Right hindlimb (tissue), 1 donor: ENCODE results near the gene INHBB.
"Not testable (repeated sequence)": the region's sequence is repeated elsewhere in the genome, so short reads cannot be mapped to it uniquely, and the experiment has no call there.

ENCODE experiments used
- DNase-seq: peaks from one replicate; pipeline ENCODE4 v3.0.0-alpha.2; 2018

The INHBB gene

GRCh38 chr2:120382541-120383144, 36.7 kb downstream of the INHBB start:
- DNase-seq = no peak

- no peak for DNase-seq
Observed at GRCh38 chr2:120383191-120383590, 37.3 kb downstream of the INHBB start.

GRCh38 chr2:120383631-120384340, 37.9 kb downstream of the INHBB start:
- DNase-seq = no peak

DNA sequence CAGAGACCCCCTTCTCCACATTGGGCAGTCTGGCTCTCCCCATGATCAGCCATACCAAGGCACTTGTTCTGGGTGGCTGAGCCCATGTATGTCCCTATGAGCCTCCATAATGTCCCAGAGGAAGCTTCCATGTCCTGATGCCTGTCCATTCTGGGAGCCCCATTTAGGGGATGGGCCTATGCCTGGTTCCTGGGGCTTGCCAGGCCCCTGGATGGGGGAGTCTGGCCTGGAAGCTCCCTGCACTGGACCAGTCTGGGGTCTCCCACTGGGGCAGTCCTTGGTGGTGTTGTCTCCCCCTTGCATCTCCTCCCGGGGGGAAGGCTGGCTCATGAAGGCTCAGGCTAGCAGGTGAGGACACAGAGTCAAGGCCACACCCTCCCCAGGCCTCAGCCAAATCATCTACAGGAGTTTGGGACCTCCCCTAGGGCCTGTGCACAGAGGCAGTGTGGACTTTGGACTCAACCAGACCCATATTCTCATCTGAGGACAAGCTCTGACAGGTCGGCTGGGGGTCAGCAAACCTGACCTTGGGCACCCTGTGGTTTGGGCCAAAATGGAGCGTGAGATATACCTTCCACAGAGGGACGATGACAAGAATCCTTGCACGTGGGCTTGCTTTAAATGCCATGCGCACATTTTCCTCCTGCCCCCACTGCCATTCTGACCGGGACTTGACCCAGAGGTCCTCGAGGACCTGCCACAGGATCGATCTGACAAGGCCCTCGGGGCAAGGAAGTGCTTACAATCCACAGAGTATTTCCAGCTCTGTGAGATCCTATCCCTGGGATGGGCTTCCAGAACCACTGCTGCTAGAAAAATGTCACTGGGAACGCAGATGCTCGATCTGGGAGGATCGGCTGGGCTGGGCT, 38.8 kb downstream of the INHBB start:
- peak; percentile 14 for DNase-seq

- DNase-seq = peak; percentile 13
Observed at GRCh38 chr2:120385355-120386127, 39.6 kb downstream of the INHBB start.

GRCh38 chr2:120388222-120389035, 42.5 kb downstream of the INHBB start:
- DNase-seq = peak; percentile 1

- no peak for DNase-seq
Observed at GRCh38 chr2:120389036-120389391, 43.1 kb downstream of the INHBB start.

DNA sequence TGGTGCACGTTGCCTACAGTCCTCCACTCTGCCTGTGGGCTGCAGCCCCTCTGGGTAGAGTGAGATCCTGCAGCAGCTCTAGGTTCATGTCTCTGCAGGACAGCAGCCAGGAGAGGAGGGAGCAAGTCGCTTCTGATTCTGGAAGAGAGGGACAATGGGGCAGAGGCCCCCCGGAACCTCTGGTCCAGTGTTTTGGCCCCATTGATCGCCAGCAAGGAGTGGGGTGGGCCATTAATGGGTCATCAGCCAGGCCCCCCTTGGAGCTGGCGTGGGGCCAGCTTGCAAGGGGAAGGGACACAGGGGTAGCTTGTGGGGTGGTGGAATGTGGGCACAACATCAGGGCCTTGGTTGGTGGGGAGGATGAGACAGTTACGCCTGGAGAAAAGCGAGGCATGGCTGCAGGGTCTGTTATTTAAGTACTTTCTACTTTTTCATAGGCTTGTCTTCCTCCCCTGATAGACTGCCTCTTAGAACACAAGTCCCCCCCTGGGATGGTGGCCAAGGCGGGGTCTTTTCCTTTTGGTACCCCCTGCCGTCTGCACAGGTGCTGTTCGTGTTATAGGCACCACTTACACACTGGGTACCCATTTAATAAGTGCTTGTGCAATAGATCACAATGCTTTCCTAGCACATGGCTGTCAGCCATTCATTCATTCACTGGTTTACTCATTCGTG, 44.6 kb downstream of the INHBB start:
- no peak for DNase-seq

DNA sequence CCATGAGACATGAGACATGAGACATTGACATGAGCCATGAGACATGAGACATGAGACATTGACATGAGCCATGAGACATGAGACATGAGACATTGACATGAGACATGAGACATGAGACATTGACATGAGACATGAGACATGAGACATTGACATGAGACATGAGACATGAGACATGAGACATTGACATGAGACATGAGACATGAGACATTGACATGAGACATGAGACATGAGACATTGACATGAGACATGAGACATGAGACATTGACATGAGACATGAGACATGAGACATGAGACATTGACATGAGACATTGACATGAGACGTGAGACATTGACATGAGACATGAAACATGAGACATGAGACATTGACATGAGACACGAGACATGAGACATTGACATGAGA, 45.4 kb downstream of the INHBB start:
- not testable (repeated sequence) for DNase-seq

- no peak for DNase-seq
Observed at GRCh38 chr2:120391911-120392665, 46.2 kb downstream of the INHBB start.

DNA sequence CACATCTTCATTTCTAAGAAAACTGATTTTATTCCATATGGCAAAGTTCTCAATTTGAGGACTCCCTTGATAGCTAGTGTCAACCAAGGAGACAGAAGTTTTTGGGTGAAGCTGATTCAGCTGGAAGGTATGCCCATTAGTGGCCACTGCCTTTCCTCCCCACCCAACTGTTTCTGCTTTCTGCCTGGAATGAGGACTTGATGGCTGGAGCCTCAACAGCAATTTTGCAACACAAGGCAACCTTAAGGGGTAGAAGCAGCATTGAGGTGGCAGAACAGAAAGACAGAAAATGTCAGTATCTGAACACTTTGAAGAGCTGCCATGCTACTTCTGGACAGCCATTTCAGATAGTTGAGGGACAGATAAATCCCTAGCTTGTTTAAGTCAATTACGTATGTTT, 47.0 kb downstream of the INHBB start:
- no peak for DNase-seq

GRCh38 chr2:120393456-120393855, 47.5 kb downstream of the INHBB start:
- no peak for DNase-seq

DNA sequence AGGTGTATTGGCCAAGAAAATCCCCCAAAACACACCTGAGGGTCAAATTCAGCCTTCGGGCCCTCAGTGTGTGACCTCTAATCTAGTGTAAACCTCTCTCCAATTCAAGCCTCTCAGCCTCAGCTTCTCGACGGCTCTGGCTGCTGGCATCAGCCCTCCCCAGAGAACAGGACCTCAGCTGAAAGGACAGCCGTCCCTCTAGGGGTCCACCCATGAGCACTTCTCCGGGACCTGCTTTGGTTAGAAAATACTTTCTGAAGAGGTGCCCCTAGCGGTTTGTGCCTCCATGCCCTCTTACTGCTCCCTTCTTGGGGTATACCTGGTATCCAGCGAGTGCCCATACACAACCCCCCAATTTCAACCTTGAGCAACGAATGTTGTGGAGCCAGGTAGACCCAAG, 48.8 kb downstream of the INHBB start:
- no peak for DNase-seq

DNA sequence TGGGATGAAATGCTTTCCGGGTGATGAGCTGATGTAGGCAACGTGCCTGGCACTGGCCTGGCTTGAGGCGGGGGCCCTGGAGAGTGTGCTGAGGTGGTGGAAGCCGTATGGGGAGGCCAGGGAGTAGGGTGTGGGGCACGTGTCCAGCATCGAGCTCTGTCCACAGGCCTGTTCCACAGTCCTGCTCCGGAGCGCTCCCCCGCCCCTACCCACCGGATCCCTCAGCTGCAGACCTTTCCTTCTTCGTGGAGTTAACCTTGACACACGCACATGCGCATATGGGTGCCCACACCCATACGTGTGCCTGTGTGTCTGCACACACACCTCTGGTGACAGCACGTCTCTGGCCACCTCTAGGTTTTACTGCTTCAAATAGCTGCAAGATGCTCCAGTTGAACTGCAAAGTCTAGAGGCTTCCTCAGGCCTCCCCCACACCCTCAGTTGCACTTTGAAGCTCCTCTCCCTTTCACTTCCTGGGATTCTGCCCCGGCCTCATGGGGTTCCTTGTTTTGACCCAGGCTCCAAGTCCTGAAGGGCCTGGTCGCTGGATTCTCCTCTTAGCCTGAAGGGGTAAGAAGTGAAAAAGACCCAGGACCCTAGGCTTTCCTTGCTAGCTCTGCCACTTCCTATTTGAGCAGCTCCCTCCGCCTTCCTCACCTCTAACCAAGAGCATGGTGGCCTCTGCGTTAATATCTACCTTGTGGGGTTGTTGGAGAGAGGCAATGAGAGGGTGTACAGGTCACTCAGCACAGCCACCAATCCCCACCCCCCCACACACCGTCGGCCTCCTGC, 49.5 kb downstream of the INHBB start:
- DNase-seq = no peak

- no peak for DNase-seq
Observed at GRCh38 chr2:120396013-120396860, 50.3 kb downstream of the INHBB start.

- DNase-seq = peak; percentile 11
Observed at GRCh38 chr2:120396861-120397811, 51.2 kb downstream of the INHBB start.
